ENCODE measurements around the gene RND1. TPM values are rescaled to one million over a fixed set of nuclear protein-coding genes. Genes with fewer than 3 reads are reported as not detected.

RND1 gene
- total RNA-seq, 1 experiment from 2014 or later = 2.0 TPM

- Histone ChIP-seq H3K27ac (ENCODE audit: low read depth, low read length, poor library complexity, severe bottlenecking) (no peak overlapping the region), H3K27me3 (replicated peaks; ENCODE audit: insufficient read depth, low read depth, low read length, poor library complexity) (no peaks in the 10 kb centered on the region), H3K4me3 (ENCODE audit: low read depth, low read length, poor library complexity, severe bottlenecking) (no peak overlapping the region), H3K9me3 (ENCODE audit: low read depth, low read length, poor library complexity, severe bottlenecking) (no peaks in the 10 kb centered on the region), H3K4me1 (ENCODE audit: insufficient read depth, low read length, poor library complexity, severe bottlenecking) (peaks cover 7% of the 10 kb centered on the region), H3K36me3 (ENCODE audit: insufficient read depth, low read length, poor library complexity, severe bottlenecking) (peaks cover 28% of the 10 kb centered on the region)
- ChIA-PET POLR2A (ENCODE audit: low non-redundant PET) (no interaction called here), CTCF (no interaction called here)
- intact Hi-C loops (cut with micrococcal nuclease; ENCODE audit: unreplicated experiment) = no loop called here
- DNase-seq (ENCODE audit: low spot score) = no peak
- BruUV-seq (replicated peaks) = no TSS peak
- TF ChIP-seq EZH2 (IDR thresholded peaks at IDR 0.05; ENCODE audit: borderline replicate concordance, low read depth, low read length, poor library complexity, severe bottlenecking) = no peak
- TF ChIP-seq CTCF (conservative IDR thresholded peaks at IDR 0.05; ENCODE audit: low read depth, low read length) = no peak
Measured at GRCh38 chr12:48824112-48824511, 41.6 kb downstream of the RND1 start.

GRCh38 chr12:48823281-48823680 lies 42.4 kb downstream of the RND1 start:
- CTCF ChIA-PET = no interaction called here
- TF ChIP-seq CTCF (conservative IDR thresholded peaks at IDR 0.05; ENCODE audit: low read depth, low read length) = no peak
- TF ChIP-seq EZH2 (IDR thresholded peaks at IDR 0.05; ENCODE audit: borderline replicate concordance, low read depth, low read length, poor library complexity, severe bottlenecking) = no peak
- Histone ChIP-seq H3K9me3 (ENCODE audit: low read depth, low read length, poor library complexity, severe bottlenecking) (no peaks in the 10 kb centered on the region), H3K36me3 (ENCODE audit: insufficient read depth, low read length, poor library complexity, severe bottlenecking) (peaks cover 20% of the 10 kb centered on the region), H3K27ac (ENCODE audit: low read depth, low read length, poor library complexity, severe bottlenecking) (no peak overlapping the region), H3K4me1 (ENCODE audit: insufficient read depth, low read length, poor library complexity, severe bottlenecking) (peaks cover 10% of the 10 kb centered on the region), H3K4me3 (ENCODE audit: low read depth, low read length, poor library complexity, severe bottlenecking) (no peak overlapping the region), H3K27me3 (replicated peaks; ENCODE audit: insufficient read depth, low read depth, low read length, poor library complexity) (no peaks in the 10 kb centered on the region)
- DNase-seq (ENCODE audit: low spot score) = no peak
- intact Hi-C loops (cut with micrococcal nuclease; ENCODE audit: unreplicated experiment) = no loop called here
- BruUV-seq (replicated peaks) = no TSS peak
- POLR2A ChIA-PET (ENCODE audit: low non-redundant PET) = no interaction called here

GRCh38 chr12:48822711-48823110 lies 43.0 kb downstream of the RND1 start:
- Histone ChIP-seq H3K27me3 (replicated peaks; ENCODE audit: insufficient read depth, low read depth, low read length, poor library complexity) (no peaks in the 10 kb centered on the region), H3K27ac (ENCODE audit: low read depth, low read length, poor library complexity, severe bottlenecking) (no peak overlapping the region), H3K4me1 (ENCODE audit: insufficient read depth, low read length, poor library complexity, severe bottlenecking) (peaks cover 10% of the 10 kb centered on the region), H3K9me3 (ENCODE audit: low read depth, low read length, poor library complexity, severe bottlenecking) (no peaks in the 10 kb centered on the region), H3K4me3 (ENCODE audit: low read depth, low read length, poor library complexity, severe bottlenecking) (no peak overlapping the region), H3K36me3 (ENCODE audit: insufficient read depth, low read length, poor library complexity, severe bottlenecking) (peaks cover 15% of the 10 kb centered on the region)
- intact Hi-C loops (cut with micrococcal nuclease; ENCODE audit: unreplicated experiment) = no loop called here
- POLR2A ChIA-PET (ENCODE audit: low non-redundant PET) = no interaction called here
- DNase-seq (ENCODE audit: low spot score) = no peak
- no peak for TF ChIP-seq CTCF (conservative IDR thresholded peaks at IDR 0.05; ENCODE audit: low read depth, low read length)
- TF ChIP-seq EZH2 (IDR thresholded peaks at IDR 0.05; ENCODE audit: borderline replicate concordance, low read depth, low read length, poor library complexity, severe bottlenecking) = no peak
- CTCF ChIA-PET = no interaction called here
- BruUV-seq (replicated peaks) = no TSS peak

All from A673 (cell line).